ENCODE data around the gene KCNG4.

DNA sequence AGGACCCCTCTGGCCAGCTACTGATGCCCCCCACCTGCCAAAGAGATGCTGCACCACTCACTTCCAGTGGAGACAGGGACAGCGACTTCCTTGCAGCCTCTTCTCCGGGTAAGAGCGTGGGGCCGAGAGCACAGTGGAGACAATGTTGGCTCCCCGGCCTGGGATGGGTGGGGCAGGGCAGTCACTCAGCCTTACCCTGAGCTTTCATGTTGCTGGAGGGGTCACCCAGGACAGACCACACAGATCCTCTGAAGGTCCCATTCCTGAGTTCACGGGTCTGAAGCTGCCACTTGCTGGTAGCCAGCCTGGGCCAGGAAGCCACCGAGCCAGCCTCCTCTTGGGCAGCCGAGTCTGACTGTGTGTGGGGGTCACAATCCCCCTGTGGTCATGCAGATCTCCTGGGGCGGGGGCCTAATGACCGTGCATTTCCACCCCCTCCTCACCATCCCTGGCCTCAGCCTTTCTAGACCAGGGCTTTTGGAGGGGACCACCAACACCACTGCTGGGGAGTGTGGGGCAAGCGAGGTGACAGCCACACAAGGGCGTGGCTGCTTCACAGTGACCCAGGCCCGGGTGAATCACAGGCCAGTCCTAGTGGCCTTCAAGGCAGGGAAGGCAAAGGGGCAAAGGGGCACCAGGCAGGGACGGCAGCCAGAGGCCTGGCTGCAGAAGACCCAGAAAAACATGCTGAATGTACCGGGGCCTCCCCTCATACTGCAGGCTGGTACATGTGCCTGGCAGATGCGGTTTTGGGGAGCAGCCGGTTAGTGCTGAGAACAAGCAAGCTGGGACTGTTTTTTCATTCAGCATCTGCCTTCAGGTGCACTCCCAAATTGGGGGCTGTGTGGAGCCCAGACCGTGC, 63.4 kb downstream of the KCNG4 start:
- TF ChIP-seq, protein P1, sequence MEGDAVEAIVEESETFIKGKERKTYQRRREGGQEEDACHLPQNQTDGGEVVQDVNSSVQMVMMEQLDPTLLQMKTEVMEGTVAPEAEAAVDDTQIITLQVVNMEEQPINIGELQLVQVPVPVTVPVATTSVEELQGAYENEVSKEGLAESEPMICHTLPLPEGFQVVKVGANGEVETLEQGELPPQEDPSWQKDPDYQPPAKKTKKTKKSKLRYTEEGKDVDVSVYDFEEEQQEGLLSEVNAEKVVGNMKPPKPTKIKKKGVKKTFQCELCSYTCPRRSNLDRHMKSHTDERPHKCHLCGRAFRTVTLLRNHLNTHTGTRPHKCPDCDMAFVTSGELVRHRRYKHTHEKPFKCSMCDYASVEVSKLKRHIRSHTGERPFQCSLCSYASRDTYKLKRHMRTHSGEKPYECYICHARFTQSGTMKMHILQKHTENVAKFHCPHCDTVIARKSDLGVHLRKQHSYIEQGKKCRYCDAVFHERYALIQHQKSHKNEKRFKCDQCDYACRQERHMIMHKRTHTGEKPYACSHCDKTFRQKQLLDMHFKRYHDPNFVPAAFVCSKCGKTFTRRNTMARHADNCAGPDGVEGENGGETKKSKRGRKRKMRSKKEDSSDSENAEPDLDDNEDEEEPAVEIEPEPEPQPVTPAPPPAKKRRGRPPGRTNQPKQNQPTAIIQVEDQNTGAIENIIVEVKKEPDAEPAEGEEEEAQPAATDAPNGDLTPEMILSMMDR (IDR thresholded peaks at IDR 0.05): no peak
- TF ChIP-seq POLR2A (IDR thresholded peaks at IDR 0.05): no peak
- no peak for TF ChIP-seq POLR2AphosphoS5 (IDR thresholded peaks at IDR 0.05)
